GM19023 (cell line): ENCODE data around the gene OR6C70.
"Not testable (repeated sequence)": the region's sequence is repeated elsewhere in the genome, so short reads cannot be mapped to it uniquely, and the experiment has no call there.

Experiments used
- ATAC-seq: cut with Tn5 transposase; IDR thresholded peaks from one replicate; pipeline ENCODE4 v1.9.1; 2021; ENCODE audit warnings: mild to moderate bottlenecking, moderate library complexity; ENCODE audit not compliant: unreplicated experiment

The OR6C70 gene

GRCh38 chr12:55470088-55470829 lies at the start of gene OR6C70:
OR6C70 (minus strand) TSS chr12:55470138; CDS start chr12:55470138, 0 bp downstream.
- no peak for ATAC-seq

- no peak for ATAC-seq
Observed at GRCh38 chr12:55516391-55516790, 46.5 kb upstream of the OR6C70 start.

GRCh38 chr12:55515696-55516095 lies 45.8 kb upstream of the OR6C70 start:
- ATAC-seq: no peak

GRCh38 chr12:55501601-55502000 lies 31.7 kb upstream of the OR6C70 start:
- no peak for ATAC-seq

GRCh38 chr12:55499810-55500252 lies 29.9 kb upstream of the OR6C70 start:
- ATAC-seq: no peak

- no peak for ATAC-seq
Observed at GRCh38 chr12:55499231-55499630, 29.3 kb upstream of the OR6C70 start.

- no peak for ATAC-seq
Observed at GRCh38 chr12:55495490-55495889, 25.6 kb upstream of the OR6C70 start.

GRCh38 chr12:55492078-55492477 lies 22.1 kb upstream of the OR6C70 start, which contains the start of gene OR6C68:
OR6C68 (plus strand) TSS chr12:55492378; CDS start chr12:55492378, 0 bp downstream.
- ATAC-seq: no peak

GRCh38 chr12:55484284-55484683 lies 14.3 kb upstream of the OR6C70 start:
- ATAC-seq: not testable (repeated sequence)

GRCh38 chr12:55479136-55479535 lies 9.2 kb upstream of the OR6C70 start:
- not testable (repeated sequence) for ATAC-seq

GRCh38 chr12:55472264-55472663 lies 2.3 kb upstream of the OR6C70 start:
- no peak for ATAC-seq

- no peak for ATAC-seq
Observed at GRCh38 chr12:55469291-55469690, 647 bp downstream of the OR6C70 start.

GRCh38 chr12:55467836-55468235 lies 2.1 kb downstream of the OR6C70 start:
- no peak for ATAC-seq

- not testable (repeated sequence) for ATAC-seq
Observed at GRCh38 chr12:55464926-55465325, 5.0 kb downstream of the OR6C70 start.

GRCh38 chr12:55448825-55449224 lies 21.1 kb downstream of the OR6C70 start:
- no peak for ATAC-seq

- no peak for ATAC-seq
Observed at GRCh38 chr12:55446326-55446725, 23.6 kb downstream of the OR6C70 start.

GRCh38 chr12:55445357-55445756 lies 24.6 kb downstream of the OR6C70 start:
- no peak for ATAC-seq

GRCh38 chr12:55443776-55444175 lies 26.2 kb downstream of the OR6C70 start, which contains the start of gene OR6C2:
OR6C2 (plus strand) TSS chr12:55444076; CDS start chr12:55452214, 8,138 bp downstream.
- ATAC-seq: no peak

GRCh38 chr12:55441233-55441632 lies 28.7 kb downstream of the OR6C70 start:
- ATAC-seq: not testable (repeated sequence)

GRCh38 chr12:55428331-55429243 lies 41.4 kb downstream of the OR6C70 start:
- ATAC-seq: no peak

- ATAC-seq: no peak
Observed at GRCh38 chr12:55425954-55426353, 44.0 kb downstream of the OR6C70 start, which contains the start of gene OR6C76. OR6C76 (plus strand) TSS chr12:55426254; CDS start chr12:55426254, 0 bp downstream.
